OCI-LY1 (cell line): ENCODE measurements around the gene GAPVD1.

ENCODE experiments used
- EZH2 ChIP-seq: fragments of 200-600 bp; sonication (generic), shearing (Covaris generic); IDR thresholded peaks from 2 replicates; pipeline ENCODE4 v1.8.0; 2017; ENCODE audit warnings: borderline replicate concordance, mixed run types, mild to moderate bottlenecking, antibody characterized with exemption, low read length, moderate library complexity, mixed read lengths
- TF ChIP-seq, protein P1 (sequence below): fragments of 200-600 bp; sonication (generic), shearing (Covaris generic); IDR thresholded peaks from 2 replicates; pipeline ENCODE4 v1.5.1; 2017; ENCODE audit warnings: mild to moderate bottlenecking, antibody characterized with exemption, low read length, moderate library complexity, mixed read lengths

DNA sequence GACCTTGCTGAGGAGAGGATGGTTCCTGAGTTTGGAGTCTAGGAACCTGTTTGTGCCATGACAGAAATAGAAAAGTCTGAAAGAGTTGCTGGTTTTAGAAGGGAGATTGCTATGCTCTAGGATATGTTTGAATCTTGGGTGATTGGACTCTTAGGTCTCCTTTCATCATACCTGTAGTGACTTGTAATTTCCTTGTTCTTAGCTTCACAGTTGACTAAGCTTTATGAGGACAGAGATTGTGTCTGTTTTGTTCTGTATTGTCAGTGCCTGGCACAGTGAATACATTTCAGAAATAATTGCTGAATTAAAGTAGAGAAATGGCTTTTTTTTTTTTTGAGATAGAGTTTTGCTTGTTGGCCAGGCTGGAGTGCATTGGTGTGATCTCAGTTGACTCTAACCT lies 31.5 kb downstream of the GAPVD1 start:
- TF ChIP-seq, protein P1, sequence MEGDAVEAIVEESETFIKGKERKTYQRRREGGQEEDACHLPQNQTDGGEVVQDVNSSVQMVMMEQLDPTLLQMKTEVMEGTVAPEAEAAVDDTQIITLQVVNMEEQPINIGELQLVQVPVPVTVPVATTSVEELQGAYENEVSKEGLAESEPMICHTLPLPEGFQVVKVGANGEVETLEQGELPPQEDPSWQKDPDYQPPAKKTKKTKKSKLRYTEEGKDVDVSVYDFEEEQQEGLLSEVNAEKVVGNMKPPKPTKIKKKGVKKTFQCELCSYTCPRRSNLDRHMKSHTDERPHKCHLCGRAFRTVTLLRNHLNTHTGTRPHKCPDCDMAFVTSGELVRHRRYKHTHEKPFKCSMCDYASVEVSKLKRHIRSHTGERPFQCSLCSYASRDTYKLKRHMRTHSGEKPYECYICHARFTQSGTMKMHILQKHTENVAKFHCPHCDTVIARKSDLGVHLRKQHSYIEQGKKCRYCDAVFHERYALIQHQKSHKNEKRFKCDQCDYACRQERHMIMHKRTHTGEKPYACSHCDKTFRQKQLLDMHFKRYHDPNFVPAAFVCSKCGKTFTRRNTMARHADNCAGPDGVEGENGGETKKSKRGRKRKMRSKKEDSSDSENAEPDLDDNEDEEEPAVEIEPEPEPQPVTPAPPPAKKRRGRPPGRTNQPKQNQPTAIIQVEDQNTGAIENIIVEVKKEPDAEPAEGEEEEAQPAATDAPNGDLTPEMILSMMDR: no peak
- TF ChIP-seq EZH2: no peak
